HL-60 (cell line): ENCODE measurements around the gene HAO1.
A peak's percentile ranks its signal among the peaks of the same experiment; 100 is the strongest.

Experiments
- DNase-seq, 2 experiments: peaks; one replicate each; pipeline ENCODE4 v3.0.0-alpha.2; 2010 to 2020; ENCODE audit warnings: low read depth in 1 of 2, low spot score in 1 of 2
- H3K27ac ChIP-seq: fragments of 250-450 bp; sonication (Bioruptor Pico); replicated peaks from 2 replicates; pipeline ENCODE4 v1.5.1; 2020; ENCODE audit warnings: mild to moderate bottlenecking, moderate library complexity
- H3K27me3 ChIP-seq: fragments of 250-450 bp; sonication (Bioruptor Pico); 2 replicates; pipeline ENCODE4 v1.5.1; 2021; ENCODE audit warnings: mild to moderate bottlenecking, moderate library complexity; ENCODE audit not compliant: insufficient read depth, poor library complexity, severe bottlenecking
- H3K4me3 ChIP-seq: replicated peaks from 2 replicates; pipeline ENCODE4 v1.5.1; 2011; ENCODE audit warnings: mild to moderate bottlenecking, control low read depth, low read length; ENCODE audit not compliant: insufficient read depth
- GABPA ChIP-seq: IDR thresholded peaks from 2 replicates; pipeline ENCODE4 v1.6.1; 2012; ENCODE audit warnings: low read depth
- POLR2AphosphoS5 ChIP-seq: IDR thresholded peaks from 2 replicates; pipeline ENCODE4 v1.6.1; 2012; ENCODE audit warnings: low read depth
- SPI1 ChIP-seq: IDR thresholded peaks from 2 replicates; pipeline ENCODE4 v1.6.1; 2012; ENCODE audit warnings: low read depth, mild to moderate bottlenecking, borderline replicate concordance
- TF ChIP-seq, protein P1 (sequence below): IDR thresholded peaks from 2 replicates; pipeline ENCODE4 v1.6.1; 2012; ENCODE audit warnings: low read depth; ENCODE audit not compliant: insufficient replicate concordance
- TF ChIP-seq, protein P2 (sequence below): IDR thresholded peaks from one replicate; pipeline ENCODE4 v1.5.1; 2011; ENCODE audit warnings: low read length, control low read depth, inconsistent platforms; ENCODE audit not compliant: insufficient read depth

Gene HAO1

DNA sequence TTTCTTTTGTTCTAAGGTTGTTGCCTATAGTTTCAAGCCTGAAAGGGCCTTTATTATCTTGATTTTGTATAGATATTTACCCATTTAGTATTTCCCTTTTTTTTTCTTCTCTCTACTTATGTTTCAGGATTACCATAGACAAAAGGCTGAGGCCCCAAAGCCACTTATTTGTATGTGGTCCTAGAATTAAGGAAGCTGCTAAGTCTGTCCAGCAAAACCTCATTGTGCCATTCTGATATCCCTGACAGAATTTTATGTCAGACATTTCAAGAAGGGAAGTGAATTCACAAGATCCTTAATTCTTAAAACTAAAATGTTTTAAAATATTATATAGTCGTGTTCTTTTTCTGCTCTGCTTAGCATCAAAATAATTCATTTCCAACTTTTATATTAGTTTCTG is 6.9 kb downstream of the HAO1 start:
- DNase-seq = no peak

DNA sequence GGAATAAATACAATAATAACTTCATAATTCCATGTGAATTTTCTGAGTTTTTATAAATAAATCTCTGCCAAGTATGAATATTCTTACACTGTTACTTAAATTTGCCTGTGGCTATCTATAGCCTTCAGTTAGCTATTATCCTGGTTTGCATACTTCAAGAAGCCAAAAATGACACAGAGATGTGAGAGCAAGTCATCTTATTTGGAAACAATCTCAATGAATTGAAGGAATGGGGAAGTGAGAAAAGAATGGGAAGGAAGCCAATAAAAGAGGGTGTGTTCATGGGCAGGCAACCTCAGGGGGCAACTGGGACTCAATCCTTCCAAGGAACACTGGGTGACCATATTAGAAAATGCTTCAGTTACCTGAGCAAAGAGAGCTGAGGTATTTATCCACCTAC is 9.9 kb downstream of the HAO1 start:
- DNase-seq = no peak
- H3K4me3 ChIP-seq = no peak overlapping the region
- H3K27me3 ChIP-seq = no peaks in the 10 kb centered on the region
- peak; percentile 62 for TF ChIP-seq SPI1
- TF ChIP-seq, protein P1, sequence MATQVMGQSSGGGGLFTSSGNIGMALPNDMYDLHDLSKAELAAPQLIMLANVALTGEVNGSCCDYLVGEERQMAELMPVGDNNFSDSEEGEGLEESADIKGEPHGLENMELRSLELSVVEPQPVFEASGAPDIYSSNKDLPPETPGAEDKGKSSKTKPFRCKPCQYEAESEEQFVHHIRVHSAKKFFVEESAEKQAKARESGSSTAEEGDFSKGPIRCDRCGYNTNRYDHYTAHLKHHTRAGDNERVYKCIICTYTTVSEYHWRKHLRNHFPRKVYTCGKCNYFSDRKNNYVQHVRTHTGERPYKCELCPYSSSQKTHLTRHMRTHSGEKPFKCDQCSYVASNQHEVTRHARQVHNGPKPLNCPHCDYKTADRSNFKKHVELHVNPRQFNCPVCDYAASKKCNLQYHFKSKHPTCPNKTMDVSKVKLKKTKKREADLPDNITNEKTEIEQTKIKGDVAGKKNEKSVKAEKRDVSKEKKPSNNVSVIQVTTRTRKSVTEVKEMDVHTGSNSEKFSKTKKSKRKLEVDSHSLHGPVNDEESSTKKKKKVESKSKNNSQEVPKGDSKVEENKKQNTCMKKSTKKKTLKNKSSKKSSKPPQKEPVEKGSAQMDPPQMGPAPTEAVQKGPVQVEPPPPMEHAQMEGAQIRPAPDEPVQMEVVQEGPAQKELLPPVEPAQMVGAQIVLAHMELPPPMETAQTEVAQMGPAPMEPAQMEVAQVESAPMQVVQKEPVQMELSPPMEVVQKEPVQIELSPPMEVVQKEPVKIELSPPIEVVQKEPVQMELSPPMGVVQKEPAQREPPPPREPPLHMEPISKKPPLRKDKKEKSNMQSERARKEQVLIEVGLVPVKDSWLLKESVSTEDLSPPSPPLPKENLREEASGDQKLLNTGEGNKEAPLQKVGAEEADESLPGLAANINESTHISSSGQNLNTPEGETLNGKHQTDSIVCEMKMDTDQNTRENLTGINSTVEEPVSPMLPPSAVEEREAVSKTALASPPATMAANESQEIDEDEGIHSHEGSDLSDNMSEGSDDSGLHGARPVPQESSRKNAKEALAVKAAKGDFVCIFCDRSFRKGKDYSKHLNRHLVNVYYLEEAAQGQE = no peak
- no peak overlapping the region for H3K27ac ChIP-seq

More for the DNA sequence above, 6.9 kb downstream of the HAO1 start:
- no peaks in the 10 kb centered on the region for H3K27me3 ChIP-seq
- TF ChIP-seq, protein P2, sequence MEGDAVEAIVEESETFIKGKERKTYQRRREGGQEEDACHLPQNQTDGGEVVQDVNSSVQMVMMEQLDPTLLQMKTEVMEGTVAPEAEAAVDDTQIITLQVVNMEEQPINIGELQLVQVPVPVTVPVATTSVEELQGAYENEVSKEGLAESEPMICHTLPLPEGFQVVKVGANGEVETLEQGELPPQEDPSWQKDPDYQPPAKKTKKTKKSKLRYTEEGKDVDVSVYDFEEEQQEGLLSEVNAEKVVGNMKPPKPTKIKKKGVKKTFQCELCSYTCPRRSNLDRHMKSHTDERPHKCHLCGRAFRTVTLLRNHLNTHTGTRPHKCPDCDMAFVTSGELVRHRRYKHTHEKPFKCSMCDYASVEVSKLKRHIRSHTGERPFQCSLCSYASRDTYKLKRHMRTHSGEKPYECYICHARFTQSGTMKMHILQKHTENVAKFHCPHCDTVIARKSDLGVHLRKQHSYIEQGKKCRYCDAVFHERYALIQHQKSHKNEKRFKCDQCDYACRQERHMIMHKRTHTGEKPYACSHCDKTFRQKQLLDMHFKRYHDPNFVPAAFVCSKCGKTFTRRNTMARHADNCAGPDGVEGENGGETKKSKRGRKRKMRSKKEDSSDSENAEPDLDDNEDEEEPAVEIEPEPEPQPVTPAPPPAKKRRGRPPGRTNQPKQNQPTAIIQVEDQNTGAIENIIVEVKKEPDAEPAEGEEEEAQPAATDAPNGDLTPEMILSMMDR = no peak
- TF ChIP-seq, protein P1 = no peak
- TF ChIP-seq POLR2AphosphoS5 (no peak), SPI1 (no peak), GABPA (no peak)
- no peak overlapping the region for H3K4me3 ChIP-seq
- H3K27ac ChIP-seq = no peak overlapping the region

DNA sequence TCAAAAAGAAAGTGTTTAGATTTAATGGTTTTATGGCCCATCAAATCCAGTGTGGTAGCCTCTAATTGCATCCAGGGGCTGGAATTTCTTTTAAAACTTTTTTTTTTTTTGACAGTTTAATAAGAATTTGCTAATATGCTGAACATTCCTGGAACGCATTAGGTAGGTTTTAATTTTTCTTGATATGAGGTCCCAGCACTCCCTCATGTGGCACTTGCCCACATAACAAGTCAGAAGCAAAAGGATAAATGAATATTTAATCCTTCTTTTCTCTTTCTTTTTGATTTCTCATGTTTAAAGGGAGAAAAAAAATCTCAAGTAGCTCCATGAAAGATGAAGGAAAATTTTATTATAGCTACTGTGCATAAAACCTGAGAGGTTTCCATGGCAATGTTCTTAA is 13.5 kb downstream of the HAO1 start:
- no peak overlapping the region for H3K27ac ChIP-seq
- no peak overlapping the region for H3K4me3 ChIP-seq
- H3K27me3 ChIP-seq = no peaks in the 10 kb centered on the region
- DNase-seq = no peak
- TF ChIP-seq, protein P2 = no peak
- TF ChIP-seq, protein P1 = no peak
- no peak for TF ChIP-seq SPI1

DNA sequence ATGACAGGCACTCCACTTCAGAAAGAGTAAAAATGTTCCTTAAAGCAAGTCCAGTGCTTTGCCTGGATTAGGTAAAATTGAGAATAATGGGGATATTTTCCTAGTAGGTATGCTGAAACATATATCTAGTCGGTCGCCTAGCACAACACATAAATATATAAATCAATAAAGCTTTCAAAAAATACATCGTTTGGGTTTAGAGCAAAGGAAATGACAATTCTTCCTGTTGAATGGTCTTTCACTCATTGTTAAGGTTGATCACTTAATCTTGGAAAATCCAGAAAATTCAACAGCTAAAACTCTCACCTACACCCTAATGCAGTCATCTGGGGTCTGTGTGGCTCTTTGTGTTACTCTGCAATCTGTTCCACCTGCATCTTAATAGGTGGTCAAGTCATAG is 13.9 kb downstream of the HAO1 start:
- TF ChIP-seq, protein P2 = no peak
- TF ChIP-seq POLR2AphosphoS5 = no peak
- TF ChIP-seq, protein P1 = no peak
- no peak for TF ChIP-seq GABPA
- no peak for TF ChIP-seq SPI1
- Histone ChIP-seq H3K4me3 (no peak overlapping the region), H3K27ac (no peak overlapping the region), H3K27me3 (no peaks in the 10 kb centered on the region)
- DNase-seq = no peak
